ENCODE data around the gene ARHGAP24.

- TF ChIP-seq CTCF (IDR thresholded peaks at IDR 0.05), result no peak
- no peak for TF ChIP-seq POLR2A (IDR thresholded peaks at IDR 0.05)
Observed at GRCh38 chr4:85942107-85942506, 467.2 kb downstream of the ARHGAP24 start.

Data from right lobe of liver (tissue), 4 donors.